Astrocyte (in vitro differentiated cells and primary cell): ENCODE results near the gene ALPL. TPM values are rescaled to one million over a fixed set of nuclear protein-coding genes. Genes with fewer than 3 reads are reported as not detected.

ENCODE experiments used
- DNase-seq: peaks from one replicate; pipeline ENCODE4 v3.0.0-alpha.2; 2010; ENCODE audit warnings: low read depth
- FAIRE-seq: peaks from 2 replicates; lab custom pipeline; 2011; peaks lifted over from hg19 to GRCh38; lab: Jason Lieb, UNC
- H2AFZ ChIP-seq: 2 replicates; pipeline ENCODE4 v1.6.0; 2012; ENCODE audit warnings: low read depth, low read length, inconsistent platforms
- H3K27ac ChIP-seq: 2 replicates; pipeline ENCODE4 v1.5.1; 2011; ENCODE audit warnings: low read depth, low read length, inconsistent platforms
- H3K27me3 ChIP-seq: 2 replicates; pipeline ENCODE4 v1.6.0; 2011; ENCODE audit warnings: low read length, inconsistent platforms; ENCODE audit not compliant: insufficient read depth
- H3K36me3 ChIP-seq: 2 replicates; pipeline ENCODE4 v1.5.1; 2011; ENCODE audit warnings: low read length, inconsistent platforms; ENCODE audit not compliant: insufficient read depth
- H3K4me1 ChIP-seq: 2 replicates; pipeline ENCODE4 v1.5.1; 2011; ENCODE audit warnings: low read length, inconsistent platforms; ENCODE audit not compliant: insufficient read depth
- H3K4me2 ChIP-seq: 2 replicates; pipeline ENCODE4 v1.6.0; 2012; ENCODE audit warnings: low read length, inconsistent platforms
- H3K4me3 ChIP-seq: 2 replicates; pipeline ENCODE4 v1.5.1; 2011; ENCODE audit warnings: low read depth, mild to moderate bottlenecking, low read length, inconsistent platforms; ENCODE audit not compliant: insufficient read depth
- H3K79me2 ChIP-seq: 2 replicates; pipeline ENCODE4 v1.6.0; 2012; ENCODE audit warnings: mild to moderate bottlenecking, low read length, inconsistent platforms; ENCODE audit not compliant: insufficient read depth
- H3K9ac ChIP-seq: 2 replicates; pipeline ENCODE4 v1.6.0; 2012; ENCODE audit warnings: mild to moderate bottlenecking, low read length, inconsistent platforms
- H3K9me3 ChIP-seq: 2 replicates; pipeline ENCODE4 v1.5.1; 2012; ENCODE audit warnings: low read depth, mild to moderate bottlenecking, low read length, inconsistent platforms; ENCODE audit not compliant: insufficient read depth
- H4K20me1 ChIP-seq: 2 replicates; pipeline ENCODE4 v1.6.0; 2012; ENCODE audit warnings: low read length, inconsistent platforms; ENCODE audit not compliant: insufficient read depth
- H3K27ac Mint-ChIP-seq: one replicate; pipeline ENCODE4 v1.8.0; 2021; ENCODE audit warnings: mild to moderate bottlenecking, mixed read lengths; ENCODE audit not compliant: unreplicated experiment
- H3K27me3 Mint-ChIP-seq: one replicate; pipeline ENCODE4 v1.8.0; 2021; ENCODE audit warnings: low read depth, mixed read lengths; ENCODE audit not compliant: unreplicated experiment
- H3K36me3 Mint-ChIP-seq: one replicate; pipeline ENCODE4 v1.8.0; 2021; ENCODE audit warnings: low read depth, mixed read lengths; ENCODE audit not compliant: unreplicated experiment
- H3K4me1 Mint-ChIP-seq: one replicate; pipeline ENCODE4 v1.8.0; 2021; ENCODE audit warnings: low read depth, mixed read lengths; ENCODE audit not compliant: unreplicated experiment
- H3K4me3 Mint-ChIP-seq: one replicate; pipeline ENCODE4 v1.8.0; 2021; ENCODE audit warnings: mild to moderate bottlenecking, moderate library complexity, mixed read lengths; ENCODE audit not compliant: unreplicated experiment
- H3K9me3 Mint-ChIP-seq: one replicate; pipeline ENCODE4 v1.8.0; 2021; ENCODE audit warnings: mild to moderate bottlenecking, mixed read lengths; ENCODE audit not compliant: unreplicated experiment
- EZH2 ChIP-seq: IDR thresholded peaks from 2 replicates; pipeline ENCODE4 v1.6.1; 2012; ENCODE audit warnings: mild to moderate bottlenecking, low read length, inconsistent platforms; ENCODE audit not compliant: insufficient read depth
- total RNA-seq: library from RNA; stranded (reverse); gene quantifications from 2 replicates; pipeline ENCODE4 v1.2.1, GENCODE V29; 2021
- TF ChIP-seq, protein P1 (sequence below): IDR thresholded peaks from 2 replicates; pipeline ENCODE4 v1.5.1; 2011; ENCODE audit warnings: low read depth, mild to moderate bottlenecking, inconsistent platforms, low read length, moderate library complexity; ENCODE audit not compliant: insufficient read depth

ALPL gene
- total RNA-seq, 1 donor from 2014 or later: 24.3 TPM

- no peak overlapping the region for H3K27ac ChIP-seq
- no peaks in the 10 kb centered on the region for H3K4me1 ChIP-seq
- H4K20me1 ChIP-seq: no peaks in the 10 kb centered on the region
- TF ChIP-seq, protein P1, sequence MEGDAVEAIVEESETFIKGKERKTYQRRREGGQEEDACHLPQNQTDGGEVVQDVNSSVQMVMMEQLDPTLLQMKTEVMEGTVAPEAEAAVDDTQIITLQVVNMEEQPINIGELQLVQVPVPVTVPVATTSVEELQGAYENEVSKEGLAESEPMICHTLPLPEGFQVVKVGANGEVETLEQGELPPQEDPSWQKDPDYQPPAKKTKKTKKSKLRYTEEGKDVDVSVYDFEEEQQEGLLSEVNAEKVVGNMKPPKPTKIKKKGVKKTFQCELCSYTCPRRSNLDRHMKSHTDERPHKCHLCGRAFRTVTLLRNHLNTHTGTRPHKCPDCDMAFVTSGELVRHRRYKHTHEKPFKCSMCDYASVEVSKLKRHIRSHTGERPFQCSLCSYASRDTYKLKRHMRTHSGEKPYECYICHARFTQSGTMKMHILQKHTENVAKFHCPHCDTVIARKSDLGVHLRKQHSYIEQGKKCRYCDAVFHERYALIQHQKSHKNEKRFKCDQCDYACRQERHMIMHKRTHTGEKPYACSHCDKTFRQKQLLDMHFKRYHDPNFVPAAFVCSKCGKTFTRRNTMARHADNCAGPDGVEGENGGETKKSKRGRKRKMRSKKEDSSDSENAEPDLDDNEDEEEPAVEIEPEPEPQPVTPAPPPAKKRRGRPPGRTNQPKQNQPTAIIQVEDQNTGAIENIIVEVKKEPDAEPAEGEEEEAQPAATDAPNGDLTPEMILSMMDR: no peak
- no peak for TF ChIP-seq EZH2
- H3K4me3 Mint-ChIP-seq: no peak overlapping the region
- DNase-seq (no peak), FAIRE-seq (no peak)
- no peak overlapping the region for H3K4me2 ChIP-seq
- H3K9ac ChIP-seq: no peak overlapping the region
- H3K27me3 Mint-ChIP-seq: peaks cover 51% of the 10 kb centered on the region
- no peaks in the 10 kb centered on the region for H3K9me3 Mint-ChIP-seq
- H3K27me3 ChIP-seq: peaks cover 8% of the 10 kb centered on the region
- no peaks in the 10 kb centered on the region for H3K4me1 Mint-ChIP-seq
- H3K4me3 ChIP-seq: no peak overlapping the region
- H3K79me2 ChIP-seq: no peaks in the 10 kb centered on the region
- no peaks in the 10 kb centered on the region for H3K36me3 Mint-ChIP-seq
- no peak overlapping the region for H2AFZ ChIP-seq
- no peaks in the 10 kb centered on the region for H3K9me3 ChIP-seq
- H3K27ac Mint-ChIP-seq: no peak overlapping the region
- no peaks in the 10 kb centered on the region for H3K36me3 ChIP-seq
Measured at GRCh38 chr1:21610989-21611785, 102.0 kb downstream of the ALPL start.

DNA sequence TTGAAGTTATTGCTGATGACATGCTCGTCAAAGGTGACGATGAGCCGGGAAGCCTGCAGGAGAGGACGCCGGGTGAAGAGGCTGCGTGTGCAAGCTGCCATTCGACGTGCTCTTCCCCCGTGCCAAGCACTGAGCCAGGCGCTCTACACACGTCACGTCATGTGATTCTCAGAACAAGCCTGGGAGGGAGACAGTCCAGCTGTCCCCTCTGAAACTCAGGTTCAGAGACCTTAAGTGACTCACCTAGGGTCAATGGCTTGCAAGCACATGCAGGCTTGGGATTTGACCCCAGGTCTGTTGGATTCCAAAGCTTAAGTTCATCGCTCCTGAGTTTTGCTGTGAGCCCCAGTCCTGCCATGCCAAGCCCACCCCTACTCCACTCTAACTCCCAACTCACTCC is 102.8 kb downstream of the ALPL start:
- Histone ChIP-seq H4K20me1 (no peaks in the 10 kb centered on the region), H2AFZ (no peak overlapping the region), H3K79me2 (no peaks in the 10 kb centered on the region), H3K4me3 (no peak overlapping the region), H3K36me3 (no peaks in the 10 kb centered on the region), H3K9ac (no peak overlapping the region), H3K4me1 (no peaks in the 10 kb centered on the region), H3K4me2 (no peak overlapping the region), H3K27ac (no peak overlapping the region), H3K9me3 (no peaks in the 10 kb centered on the region), H3K27me3 (peaks cover 8% of the 10 kb centered on the region)
- FAIRE-seq (no peak), DNase-seq (no peak)
- no peak overlapping the region for H3K4me3 Mint-ChIP-seq
- no peaks in the 10 kb centered on the region for H3K4me1 Mint-ChIP-seq
- peaks cover 50% of the 10 kb centered on the region for H3K27me3 Mint-ChIP-seq
- no peak overlapping the region for H3K27ac Mint-ChIP-seq
- no peak for TF ChIP-seq EZH2
- TF ChIP-seq, protein P1: no peak
- no peaks in the 10 kb centered on the region for H3K36me3 Mint-ChIP-seq
- H3K9me3 Mint-ChIP-seq: no peaks in the 10 kb centered on the region
